DLD1 (cell line): ENCODE results near the gene C3orf70.
"Not testable (repeated sequence)": the region's sequence is repeated elsewhere in the genome, so short reads cannot be mapped to it uniquely, and the experiment has no call there.

Experiments
- in situ Hi-C: cut with HindIII; loops from 2 replicates; pipeline ENCODE4 v1.10.0; 2017; ENCODE audit warnings: low sequenced_read_pairs

The C3orf70 gene

GRCh38 chr3:185151101-185151963, 1.5 kb downstream of the C3orf70 start:
- in situ Hi-C loops = no loop called here

- in situ Hi-C loops = no loop called here
Measured at GRCh38 chr3:185150561-185150960, 2.3 kb downstream of the C3orf70 start.

DNA sequence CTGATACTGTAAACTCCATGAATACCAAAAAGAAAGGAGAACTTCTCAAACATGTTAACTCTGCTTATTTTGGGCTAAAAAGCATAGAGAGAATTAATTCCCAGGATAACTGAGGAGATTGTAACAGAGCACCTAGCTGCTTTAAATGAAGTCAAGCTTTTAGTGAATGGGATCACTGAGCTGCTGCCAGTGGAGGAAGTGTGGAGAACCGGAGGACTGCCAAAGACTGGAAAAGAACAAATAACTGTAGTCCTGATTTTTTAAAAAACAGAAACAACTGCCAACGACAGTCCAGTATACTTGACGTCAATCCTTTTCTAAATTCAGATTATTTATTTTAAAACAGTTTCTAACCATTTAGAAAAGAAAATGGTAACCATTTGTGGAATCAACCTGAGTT, 3.3 kb downstream of the C3orf70 start:
- in situ Hi-C loops = loop anchor here (5.0 kb wide), 1 partner anchor 52 kb away; no protein-coding TSS in a partner anchor

DNA sequence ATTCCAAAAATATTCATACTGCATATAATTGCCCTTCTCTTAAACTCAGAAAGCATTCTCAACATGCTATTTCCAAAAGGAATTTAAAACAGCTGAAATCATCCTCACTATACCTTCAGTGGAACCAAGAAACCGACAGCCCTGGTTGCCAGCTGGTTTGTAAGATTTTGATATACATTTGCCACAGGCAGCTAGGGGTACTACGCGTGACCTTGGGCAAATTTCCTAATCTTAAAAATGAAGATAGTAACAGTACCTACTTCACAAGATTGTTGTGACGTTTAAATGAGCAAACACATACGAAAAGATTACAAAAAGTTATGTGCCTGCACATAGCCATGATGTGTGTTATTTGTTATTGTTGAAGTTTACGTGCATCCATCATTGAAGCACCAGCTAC, 7.3 kb downstream of the C3orf70 start:
- in situ Hi-C loops = loop anchor here (5.0 kb wide), 1 partner anchor 48 kb away; no protein-coding TSS in a partner anchor

- in situ Hi-C loops = loop anchor here (5.0 kb wide), 1 partner anchor 47 kb away; no protein-coding TSS in a partner anchor
Measured at GRCh38 chr3:185144784-185145183, 8.1 kb downstream of the C3orf70 start.

GRCh38 chr3:185137821-185138220, 15.0 kb downstream of the C3orf70 start:
- in situ Hi-C loops = no loop called here

DNA sequence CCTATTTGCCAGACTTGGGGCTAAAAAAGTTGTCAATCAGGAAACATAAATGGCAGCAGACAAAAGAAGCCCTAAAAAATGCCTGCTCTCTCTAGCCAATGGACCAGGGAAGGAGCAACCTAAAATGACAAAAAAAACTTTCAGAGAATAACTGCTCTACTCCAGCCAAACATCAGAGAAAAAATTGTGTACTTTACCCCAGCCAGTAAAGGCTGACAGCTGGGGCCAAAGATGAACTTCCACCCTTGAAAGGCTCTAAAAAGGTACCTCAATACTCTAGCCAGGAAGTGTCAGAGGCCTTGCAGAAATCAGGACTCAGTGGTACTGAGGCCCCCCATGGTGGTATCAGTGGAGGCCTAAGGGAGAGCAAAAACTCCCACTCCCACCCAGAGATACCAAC, 18.4 kb downstream of the C3orf70 start:
- in situ Hi-C loops = no loop called here

DNA sequence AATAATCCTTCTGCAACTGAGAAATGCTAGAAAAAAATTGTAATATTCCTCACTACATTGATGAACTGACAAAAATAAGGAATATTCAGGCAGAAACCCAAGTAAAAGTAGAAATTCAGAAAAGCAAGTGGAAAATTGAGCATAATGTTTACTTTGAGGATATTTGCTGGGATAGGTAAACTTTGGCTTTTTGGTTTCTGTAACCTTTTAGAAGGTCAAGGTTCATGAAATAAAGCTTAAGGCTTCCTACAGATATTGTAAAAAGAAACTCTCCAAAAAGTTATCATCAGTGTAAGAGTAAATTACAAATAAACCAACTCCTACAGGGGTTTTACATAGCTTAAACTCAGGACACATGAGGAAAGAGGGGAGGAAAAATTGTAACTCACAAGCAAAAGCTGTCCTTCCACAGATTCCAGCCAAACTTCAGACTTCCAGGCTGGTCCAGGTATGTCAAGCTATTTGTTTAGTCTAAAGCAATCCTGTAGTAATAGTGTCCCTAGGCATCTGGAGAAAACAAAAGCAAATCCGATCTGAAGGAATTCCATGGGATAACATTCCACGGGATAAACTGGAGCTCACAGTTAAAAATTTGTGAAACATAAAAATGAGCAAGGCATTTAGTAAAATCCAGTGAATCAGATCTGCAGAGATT, 21.1 kb downstream of the C3orf70 start:
- in situ Hi-C loops = no loop called here

DNA sequence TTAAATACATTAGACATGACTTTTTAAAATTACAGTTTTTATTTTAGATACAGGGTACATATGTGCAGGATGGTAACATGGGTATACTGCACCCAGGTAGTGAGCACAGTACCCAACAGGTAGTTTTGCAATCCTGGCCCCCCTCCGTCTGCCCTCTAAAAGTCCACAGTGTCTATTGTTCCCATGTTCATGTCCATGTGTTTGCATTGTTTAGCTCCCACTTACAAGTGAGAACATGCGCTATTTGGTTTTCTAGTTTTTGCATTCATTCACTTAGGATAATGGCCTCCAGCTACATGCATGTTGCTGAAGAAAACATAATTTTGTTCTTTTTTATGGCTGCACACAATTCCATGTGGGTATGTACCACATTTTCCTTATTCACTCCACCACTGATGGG, 23.8 kb downstream of the C3orf70 start:
- in situ Hi-C loops = no loop called here

DNA sequence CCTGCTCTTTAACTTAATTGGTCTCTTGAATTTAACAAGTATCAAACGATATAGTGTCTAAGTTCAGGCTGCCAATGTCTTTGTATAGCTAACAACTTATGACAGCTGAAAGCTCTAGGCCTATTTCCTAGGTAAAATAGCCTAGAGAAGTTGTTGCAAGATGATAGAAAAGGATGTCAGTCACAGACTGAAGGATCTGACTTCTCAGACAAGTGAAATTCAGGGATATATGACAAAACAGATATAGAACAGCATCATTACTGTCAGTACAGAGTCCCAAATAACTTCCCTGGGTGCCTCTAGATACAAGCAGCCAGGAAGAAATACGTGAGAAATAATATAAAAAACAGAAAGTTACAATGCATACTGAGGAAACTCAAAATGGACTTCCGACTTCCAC, 26.7 kb downstream of the C3orf70 start:
- in situ Hi-C loops = no loop called here

DNA sequence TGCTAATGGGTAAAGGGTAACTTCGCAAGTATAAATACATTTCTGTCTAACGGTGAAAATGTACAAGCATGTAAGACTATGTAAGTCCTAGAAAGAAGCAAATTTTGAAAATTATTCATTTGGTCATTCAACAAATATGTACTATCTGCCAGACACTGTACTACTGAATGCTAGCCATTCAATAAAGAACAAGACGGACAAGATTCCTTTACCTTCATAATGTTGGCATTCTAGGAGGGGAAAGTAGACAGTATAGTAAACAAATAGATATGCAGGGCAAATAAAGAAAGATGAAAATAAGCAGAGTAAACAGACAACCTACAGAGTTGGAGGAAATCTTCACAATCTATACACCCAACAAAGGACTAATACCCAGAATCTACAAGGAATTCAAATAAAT, 32.7 kb downstream of the C3orf70 start:
- in situ Hi-C loops = no loop called here

- in situ Hi-C loops = no loop called here
Measured at GRCh38 chr3:185115371-185115770, 37.5 kb downstream of the C3orf70 start.

GRCh38 chr3:185114756-185115155, 38.1 kb downstream of the C3orf70 start:
- in situ Hi-C loops = no loop called here

GRCh38 chr3:185112186-185112585, 40.7 kb downstream of the C3orf70 start:
- in situ Hi-C loops = no loop called here

GRCh38 chr3:185109012-185109411, 43.8 kb downstream of the C3orf70 start:
- in situ Hi-C loops = not testable (repeated sequence)

DNA sequence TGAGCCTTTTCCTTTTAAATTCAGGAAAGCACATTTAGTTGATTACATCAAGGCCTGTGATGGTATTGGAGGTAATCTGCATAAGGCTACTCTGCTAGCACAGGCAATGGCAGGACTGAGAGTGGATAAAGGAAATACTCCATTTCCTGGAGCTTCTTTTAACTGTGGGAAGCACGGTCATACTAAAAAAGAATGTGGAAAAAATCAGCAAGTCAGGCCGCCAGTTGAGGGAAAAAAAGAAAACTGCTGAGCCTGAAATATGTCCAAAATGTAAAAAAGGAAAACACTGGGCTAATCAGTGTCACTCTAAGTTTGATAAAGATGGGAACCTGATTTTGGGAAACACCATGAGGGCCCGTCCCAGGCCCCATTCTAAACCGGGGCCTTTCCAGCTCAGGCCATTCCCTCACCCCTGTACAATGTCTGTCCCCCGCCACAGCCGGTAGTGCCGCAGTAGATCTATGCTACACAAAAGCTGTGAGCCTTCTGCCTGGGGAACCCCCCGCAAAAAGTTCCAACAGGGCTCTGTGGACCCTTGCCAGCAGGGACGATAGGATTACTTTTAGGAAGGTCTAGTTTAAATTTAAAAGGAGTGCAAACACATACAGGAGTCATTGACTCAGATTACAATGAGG, 46.5 kb downstream of the C3orf70 start:
- in situ Hi-C loops = not testable (repeated sequence)

- in situ Hi-C loops = no loop called here
Measured at GRCh38 chr3:185103359-185104127, 49.3 kb downstream of the C3orf70 start.

DNA sequence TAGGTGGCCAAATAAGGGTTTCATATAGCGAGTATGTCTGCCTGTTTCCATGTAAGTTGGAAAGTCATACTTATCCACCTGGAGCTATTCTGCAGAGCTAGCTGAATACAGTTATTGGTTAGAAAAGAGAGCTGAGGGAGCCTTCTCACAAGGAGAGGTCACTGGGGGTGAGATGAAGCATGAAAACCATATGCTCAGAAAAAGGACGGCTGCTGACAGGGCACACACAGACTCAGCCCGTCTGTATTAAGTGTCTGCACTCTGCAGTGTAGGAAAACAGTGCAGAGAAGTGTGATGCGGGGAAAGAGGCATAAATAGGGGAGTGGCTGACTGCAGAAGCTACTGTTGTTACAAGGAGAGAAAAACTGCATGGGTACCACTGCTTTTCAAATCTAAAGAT, 58.2 kb downstream of the C3orf70 start:
- in situ Hi-C loops = loop anchor here (5.0 kb wide), 1 partner anchor 53 kb away; no protein-coding TSS in a partner anchor

DNA sequence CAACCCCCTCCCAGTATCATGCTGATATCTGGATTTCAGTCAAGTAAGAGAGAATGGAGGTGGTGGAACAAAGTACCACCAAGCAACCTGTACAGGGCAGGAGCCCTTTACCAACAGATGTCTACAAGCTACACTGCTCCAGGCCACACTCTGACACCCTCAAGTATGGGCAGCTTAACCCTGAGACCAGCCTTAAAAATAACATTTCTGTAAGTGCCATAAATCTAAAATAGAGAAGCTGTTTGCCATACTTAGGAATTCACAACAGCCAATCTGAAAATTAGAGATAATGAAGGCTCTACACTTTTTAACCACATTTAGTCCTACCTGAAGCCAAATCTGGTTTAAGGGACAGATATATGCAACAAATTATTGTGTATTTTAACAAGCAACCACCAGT, 59.7 kb downstream of the C3orf70 start:
- in situ Hi-C loops = no loop called here

- in situ Hi-C loops = no loop called here
Measured at GRCh38 chr3:185090811-185091210, 62.0 kb downstream of the C3orf70 start.

DNA sequence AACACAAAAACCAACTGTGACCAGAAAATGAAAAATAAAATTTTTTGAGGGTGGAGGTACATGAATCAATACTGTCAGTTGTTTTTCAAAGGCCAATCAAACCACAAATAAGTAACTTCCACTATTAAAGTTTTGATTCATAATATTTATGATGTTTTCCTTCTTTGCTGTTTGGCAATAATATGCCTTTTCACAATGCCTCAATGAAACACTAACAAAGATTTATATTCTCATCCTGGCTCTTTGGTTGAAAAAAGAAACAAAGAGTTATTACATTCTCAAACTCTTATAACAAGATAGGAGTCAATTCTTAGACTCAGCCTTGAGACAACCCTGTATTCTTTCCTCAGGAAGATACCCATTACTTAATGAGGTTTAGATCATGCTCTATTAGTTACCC, 63.1 kb downstream of the C3orf70 start:
- in situ Hi-C loops = no loop called here
